Measurements from ENCODE around the gene MAMSTR. TPM values are rescaled to one million over a fixed set of nuclear protein-coding genes. Genes with fewer than 3 reads are reported as not detected.

The MAMSTR gene
- total and polyA plus RNA-seq, 2 donors (not counting 1 experiment from before 2014, with no cell fraction given): 0.84 to 0.99 TPM

- Histone ChIP-seq H3K27me3 (ENCODE audit: control insufficient read depth, insufficient read depth, low read length) (no peaks in the 10 kb centered on the region), H3K36me3 (ENCODE audit: control insufficient read depth, insufficient read depth, low read length) (no peaks in the 10 kb centered on the region), H4K20me1 (ENCODE audit: control insufficient read depth, extremely low read depth, insufficient read depth, low read length) (no peaks in the 10 kb centered on the region), H3K4me2 (ENCODE audit: extremely low read depth, insufficient read depth, low read length) (no peak overlapping the region), H3K9ac (ENCODE audit: insufficient read depth, low read length) (no peak overlapping the region), H3K79me2 (ENCODE audit: control insufficient read depth, insufficient read depth, low read length) (no peaks in the 10 kb centered on the region), H2AFZ (ENCODE audit: low read length) (no peak overlapping the region), H3K4me1 (ENCODE audit: control insufficient read depth, extremely low read depth, insufficient read depth, low read length) (no peaks in the 10 kb centered on the region), H3K27ac (ENCODE audit: insufficient read depth, low read length) (no peak overlapping the region), H3K9me3 (ENCODE audit: control insufficient read depth, insufficient read depth, low read depth, low read length) (no peaks in the 10 kb centered on the region), H3K4me3 (replicated peaks in 1 of 4; ENCODE audit: control extremely low read depth in 1 of 4, insufficient read depth in 1 of 4, low read depth in 3 of 4, low read length in 4 of 4) (no peak overlapping the region)
- TF ChIP-seq CTCF (conservative IDR thresholded peaks at IDR 0.05 in 1 of 2, IDR thresholded peaks at IDR 0.05 in 1 of 2; ENCODE audit: low read depth in 1 of 2, low read length in 2 of 2): no peak
- no peak for TF ChIP-seq EZH2 (IDR thresholded peaks at IDR 0.05; ENCODE audit: low read length, missing control alignments)
- DNase-seq (ENCODE audit: low read depth in 2 of 2): no peak
Observed at GRCh38 chr19:48686088-48686487, 33.4 kb downstream of the MAMSTR start.

- no peak overlapping the region for H3K27ac ChIP-seq (ENCODE audit: insufficient read depth, low read length)
- no peak overlapping the region for H2AFZ ChIP-seq (ENCODE audit: low read length)
- no peaks in the 10 kb centered on the region for H3K4me1 ChIP-seq (ENCODE audit: control insufficient read depth, extremely low read depth, insufficient read depth, low read length)
- H3K27me3 ChIP-seq (ENCODE audit: control insufficient read depth, insufficient read depth, low read length): no peaks in the 10 kb centered on the region
- no peak for DNase-seq (ENCODE audit: low read depth in 2 of 2)
- H3K4me3 ChIP-seq (replicated peaks in 1 of 4; ENCODE audit: control extremely low read depth in 1 of 4, insufficient read depth in 1 of 4, low read depth in 3 of 4, low read length in 4 of 4): no peak overlapping the region
- H3K9me3 ChIP-seq (ENCODE audit: control insufficient read depth, insufficient read depth, low read depth, low read length): no peaks in the 10 kb centered on the region
- no peaks in the 10 kb centered on the region for H3K79me2 ChIP-seq (ENCODE audit: control insufficient read depth, insufficient read depth, low read length)
- TF ChIP-seq CTCF (conservative IDR thresholded peaks at IDR 0.05 in 1 of 2, IDR thresholded peaks at IDR 0.05 in 1 of 2; ENCODE audit: low read depth in 1 of 2, low read length in 2 of 2) (no peak), EZH2 (IDR thresholded peaks at IDR 0.05; ENCODE audit: low read length, missing control alignments) (no peak)
- no peaks in the 10 kb centered on the region for H4K20me1 ChIP-seq (ENCODE audit: control insufficient read depth, extremely low read depth, insufficient read depth, low read length)
- H3K36me3 ChIP-seq (ENCODE audit: control insufficient read depth, insufficient read depth, low read length): no peaks in the 10 kb centered on the region
- H3K9ac ChIP-seq (ENCODE audit: insufficient read depth, low read length): no peak overlapping the region
- H3K4me2 ChIP-seq (ENCODE audit: extremely low read depth, insufficient read depth, low read length): no peak overlapping the region
Observed at GRCh38 chr19:48685583-48685982, 33.9 kb downstream of the MAMSTR start.

- Histone ChIP-seq H3K36me3 (ENCODE audit: control insufficient read depth, insufficient read depth, low read length) (no peaks in the 10 kb centered on the region), H3K4me2 (ENCODE audit: extremely low read depth, insufficient read depth, low read length) (no peak overlapping the region), H4K20me1 (ENCODE audit: control insufficient read depth, extremely low read depth, insufficient read depth, low read length) (no peaks in the 10 kb centered on the region), H3K9ac (ENCODE audit: insufficient read depth, low read length) (no peak overlapping the region), H3K27me3 (ENCODE audit: control insufficient read depth, insufficient read depth, low read length) (no peaks in the 10 kb centered on the region), H3K27ac (ENCODE audit: insufficient read depth, low read length) (no peak overlapping the region), H3K4me1 (ENCODE audit: control insufficient read depth, extremely low read depth, insufficient read depth, low read length) (no peaks in the 10 kb centered on the region), H2AFZ (ENCODE audit: low read length) (peak overlapping the region; percentile 30), H3K4me3 (replicated peaks in 1 of 4; ENCODE audit: control extremely low read depth in 1 of 4, insufficient read depth in 1 of 4, low read depth in 3 of 4, low read length in 4 of 4) (peak overlapping the region in 1 of 4 experiments; percentile 32), H3K79me2 (ENCODE audit: control insufficient read depth, insufficient read depth, low read length) (no peaks in the 10 kb centered on the region), H3K9me3 (ENCODE audit: control insufficient read depth, insufficient read depth, low read depth, low read length) (no peaks in the 10 kb centered on the region)
- no peak for TF ChIP-seq CTCF (conservative IDR thresholded peaks at IDR 0.05 in 1 of 2, IDR thresholded peaks at IDR 0.05 in 1 of 2; ENCODE audit: low read depth in 1 of 2, low read length in 2 of 2)
- TF ChIP-seq EZH2 (IDR thresholded peaks at IDR 0.05; ENCODE audit: low read length, missing control alignments): no peak
- peak; percentile 55 to 59 for DNase-seq (ENCODE audit: low read depth in 2 of 2)
Observed at GRCh38 chr19:48683349-48683748, 36.2 kb downstream of the MAMSTR start.

All from fibroblast of lung (primary cell).